DMS153 treated with DMSO at 0.1 percent for 48 hours (cell line): ENCODE data around the gene GLI2.

Source experiments
- DNase-seq: peaks from one replicate; lab custom pipeline; 2025; ENCODE audit not compliant: unreplicated experiment; lab: John Stamatoyannopoulos, UW

Gene GLI2

DNA sequence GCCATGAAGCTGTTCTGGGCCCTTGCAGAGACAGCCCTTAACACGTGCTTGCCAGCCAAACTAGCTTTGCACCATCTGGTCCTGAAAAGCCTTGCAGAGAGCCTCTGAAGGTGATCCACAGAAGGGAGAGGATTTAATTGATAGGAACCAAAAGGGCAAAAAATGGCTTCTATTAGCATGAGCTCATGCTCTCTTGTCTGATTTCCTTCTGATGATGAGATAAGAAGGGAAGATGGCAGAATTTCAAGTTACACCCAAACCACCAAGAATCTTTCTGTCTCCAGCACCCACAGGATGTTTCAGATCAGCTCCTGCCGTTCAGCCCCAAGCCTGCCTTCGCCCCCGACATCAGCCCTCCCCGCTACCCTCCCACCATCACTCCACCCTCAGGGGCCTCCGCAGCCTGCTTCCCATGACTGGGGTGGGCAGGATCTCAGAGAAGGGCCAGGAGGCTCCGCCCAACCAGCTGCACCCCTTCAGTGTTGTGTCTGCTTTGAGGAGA, 23.4 kb upstream of the GLI2 start:
- no peak for DNase-seq

DNA sequence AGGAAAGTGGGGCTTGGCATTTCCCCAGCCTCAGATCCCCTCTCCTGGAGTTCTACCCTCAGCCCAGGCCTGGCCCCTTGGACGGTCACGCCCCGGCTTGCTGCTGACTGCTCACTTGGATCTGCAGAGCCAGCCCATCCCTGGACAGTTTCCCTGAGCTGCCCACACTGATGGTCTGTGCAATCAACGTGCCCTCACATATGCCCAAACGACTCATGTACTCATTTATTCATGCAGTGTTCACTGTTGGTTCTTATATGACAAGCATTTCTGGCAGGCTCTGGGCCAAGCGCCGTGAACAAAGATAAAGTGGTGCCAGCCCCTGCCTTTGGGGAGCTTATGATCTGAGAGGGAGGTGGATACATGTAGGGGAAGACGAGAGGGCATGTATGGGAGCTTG, 20.3 kb upstream of the GLI2 start:
- no peak for DNase-seq

DNA sequence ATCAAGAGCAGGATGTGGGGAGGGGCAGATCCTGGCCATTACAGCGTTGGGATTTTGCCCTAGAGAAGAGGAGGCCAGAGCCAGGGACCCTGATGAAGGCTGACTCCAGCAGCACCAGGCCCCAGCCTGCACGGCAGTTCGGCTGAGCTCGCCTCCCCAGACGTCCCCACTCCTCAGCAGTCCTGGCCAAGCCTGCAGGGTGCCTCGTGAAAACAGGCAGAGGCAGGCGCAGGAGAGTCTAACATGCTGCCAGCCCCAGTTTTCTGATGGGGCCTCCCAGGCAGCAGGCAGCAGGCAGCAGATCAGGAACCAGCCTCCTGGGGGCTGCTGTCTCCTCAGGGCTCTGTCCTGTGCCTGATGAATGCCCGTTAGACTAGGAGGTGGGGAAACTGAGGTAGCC, 19.7 kb upstream of the GLI2 start:
- no peak for DNase-seq

DNA sequence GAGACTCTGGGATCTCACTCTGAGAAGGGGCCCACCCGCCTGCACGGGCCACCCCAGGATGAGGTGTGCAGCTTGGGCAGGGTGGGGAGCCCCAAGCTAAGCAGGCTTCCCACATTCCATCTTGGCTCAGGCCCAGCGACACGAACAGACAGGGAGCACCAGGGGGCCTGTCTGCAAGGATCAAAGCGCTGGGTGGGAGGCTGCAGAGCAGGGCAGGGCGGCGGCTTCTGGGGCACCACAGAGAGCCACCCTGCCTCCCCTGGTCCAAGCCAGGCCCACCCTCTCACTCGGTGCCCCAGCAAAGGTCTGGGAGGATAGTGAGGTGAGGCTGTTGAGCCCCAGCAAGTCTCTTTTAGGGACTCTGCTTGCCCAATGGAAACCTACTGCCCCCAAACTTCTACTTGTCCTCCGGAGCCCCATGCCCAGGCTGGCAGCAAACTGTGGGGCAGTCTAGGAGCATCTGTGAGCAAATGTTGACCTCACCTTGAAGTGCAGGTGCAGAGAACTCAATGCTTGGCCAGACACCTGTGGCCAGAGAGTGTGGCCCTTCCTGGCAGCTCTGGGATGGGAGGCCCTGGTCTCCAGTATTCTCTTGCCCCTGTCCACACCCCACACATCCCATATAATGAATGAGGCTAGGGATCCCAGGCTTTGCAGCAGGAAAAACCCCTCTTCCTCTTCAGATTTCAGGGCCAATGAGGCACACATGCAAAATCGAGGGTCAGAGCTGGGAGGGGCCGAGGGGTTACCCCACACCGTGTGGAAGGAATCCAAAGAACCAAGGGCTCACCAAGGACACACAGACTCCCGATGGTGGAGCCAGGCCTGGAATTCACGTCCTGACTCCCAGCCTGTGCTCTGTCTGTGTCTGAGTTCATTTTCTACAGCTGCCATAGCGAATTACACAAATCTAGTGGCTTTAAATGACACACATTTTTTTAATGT, 18.8 kb upstream of the GLI2 start:
- DNase-seq: no peak

DNA sequence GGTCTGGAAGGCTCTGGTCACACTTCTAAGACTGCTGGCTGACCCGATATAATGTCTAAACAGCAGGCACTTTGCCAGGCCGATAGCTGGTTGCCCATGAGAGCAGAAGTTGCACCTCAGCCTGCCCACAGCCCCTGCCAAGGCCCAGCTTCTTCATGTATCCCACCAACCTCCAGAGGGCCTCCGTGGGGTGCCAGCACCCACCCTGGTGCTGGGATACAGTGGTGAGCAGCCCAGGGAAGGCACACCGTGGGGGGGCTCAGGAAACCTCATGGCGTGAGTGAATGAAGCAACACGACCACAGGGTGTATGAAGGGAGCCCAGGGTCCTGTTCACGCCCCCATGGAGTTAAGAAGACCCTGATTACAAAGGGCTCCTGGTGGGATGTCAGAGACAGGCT, 16.2 kb upstream of the GLI2 start:
- DNase-seq: no peak

DNA sequence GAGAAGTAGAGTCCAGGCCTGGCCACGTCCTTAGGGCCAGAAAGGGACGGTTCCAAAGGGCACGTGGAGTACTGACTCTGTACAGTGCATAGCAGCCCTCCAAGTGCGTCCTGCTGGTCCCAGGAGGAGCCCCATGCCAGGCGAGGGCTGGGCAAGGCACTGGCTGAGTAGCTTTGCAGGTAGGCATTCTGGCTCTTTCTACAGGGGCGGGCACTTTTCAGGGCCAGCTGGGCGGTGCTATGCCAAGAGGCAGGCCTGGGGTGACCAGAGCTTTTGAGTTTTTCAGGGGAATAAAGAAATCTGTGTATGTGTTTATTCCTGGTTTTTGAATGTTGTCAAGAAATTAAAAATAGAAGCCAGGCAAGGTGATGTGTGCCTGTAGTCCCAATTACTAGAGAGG, 15.4 kb upstream of the GLI2 start:
- DNase-seq: no peak

DNA sequence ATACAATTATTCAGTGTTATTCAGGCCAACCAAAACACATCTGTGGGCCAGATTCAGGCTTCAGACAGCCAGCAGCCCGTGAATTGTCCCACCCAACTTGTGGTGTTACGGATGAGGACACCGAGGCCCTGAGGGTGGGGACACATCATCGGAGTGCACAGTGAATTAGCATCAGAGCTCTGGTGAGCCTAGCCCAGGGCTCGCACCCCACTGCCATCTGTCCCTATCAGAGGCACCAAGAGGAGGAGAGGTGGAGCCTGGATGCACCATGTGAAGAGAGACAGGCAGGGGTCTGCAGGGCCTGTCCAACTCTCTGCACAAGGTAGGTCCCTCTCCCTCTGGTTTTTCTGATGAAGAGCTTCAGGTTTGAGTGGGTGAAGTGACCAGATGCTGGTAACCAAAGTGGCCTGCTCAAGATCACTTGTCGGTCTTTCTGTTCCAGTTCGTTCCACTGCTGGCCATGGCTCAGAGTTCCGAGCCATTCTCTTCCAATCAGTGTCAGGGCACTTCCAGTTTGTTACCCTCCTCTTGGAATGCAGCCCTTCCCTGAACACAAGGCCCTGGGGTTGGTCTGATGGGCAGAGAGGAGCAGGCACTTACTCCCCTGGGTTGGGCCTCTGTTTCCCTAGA, 14.8 kb upstream of the GLI2 start:
- DNase-seq: no peak

DNA sequence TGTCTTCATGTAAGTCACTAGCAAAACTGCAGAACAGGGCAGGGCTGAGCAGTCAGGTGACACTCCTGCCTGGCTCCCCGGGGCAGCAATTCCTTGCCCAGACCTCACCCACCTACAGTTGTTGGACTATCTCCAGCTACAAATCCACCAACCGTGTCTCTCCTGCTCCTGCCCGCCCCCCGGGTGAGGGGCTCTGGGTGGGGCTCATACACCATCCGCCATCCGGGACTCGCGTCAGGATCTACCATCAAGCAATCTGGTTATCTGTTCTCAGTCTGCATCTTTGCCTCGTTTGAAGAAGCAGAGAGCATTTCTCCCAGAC, 13.5 kb upstream of the GLI2 start:
- no peak for DNase-seq

DNA sequence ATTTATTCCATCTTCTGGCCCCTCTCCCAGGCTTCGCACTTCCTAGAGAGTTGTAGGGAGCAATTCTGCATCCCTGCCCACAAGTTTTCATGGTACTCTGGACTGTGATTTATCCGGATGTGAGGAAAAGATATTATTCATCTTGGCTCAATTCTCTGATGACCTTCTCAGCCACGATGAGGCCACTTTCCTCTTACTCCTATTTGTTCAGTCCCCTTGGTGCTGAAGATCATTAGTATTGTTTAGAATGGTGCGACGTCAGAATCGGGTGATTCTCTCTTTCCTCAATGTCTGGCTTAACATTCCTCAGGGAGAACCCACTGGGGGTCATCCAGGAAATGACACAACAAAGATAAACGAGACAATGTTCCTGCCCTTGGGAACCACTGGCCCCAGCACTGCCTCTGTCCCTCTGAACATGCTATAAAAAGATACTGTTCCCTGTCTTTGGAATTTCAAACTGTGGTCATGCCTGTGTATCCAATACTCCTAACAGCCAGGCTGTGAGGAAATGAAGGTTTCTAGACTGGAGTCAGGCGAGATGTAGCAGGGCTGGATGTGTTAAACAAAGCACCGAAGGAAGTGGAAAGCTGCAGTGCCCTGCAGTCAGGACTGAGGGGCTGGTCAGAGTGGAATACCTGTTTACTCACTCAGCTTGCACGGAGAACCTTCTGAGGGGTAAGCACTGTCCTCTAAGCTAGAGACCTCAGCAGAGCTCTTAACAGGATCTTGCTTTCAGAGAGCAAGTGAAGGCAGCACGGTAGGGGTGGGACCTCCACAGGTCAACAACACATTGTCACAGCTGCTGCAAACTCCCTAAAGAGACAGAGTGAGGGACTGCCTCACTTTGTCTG, 12.9 kb upstream of the GLI2 start:
- DNase-seq: no peak

DNA sequence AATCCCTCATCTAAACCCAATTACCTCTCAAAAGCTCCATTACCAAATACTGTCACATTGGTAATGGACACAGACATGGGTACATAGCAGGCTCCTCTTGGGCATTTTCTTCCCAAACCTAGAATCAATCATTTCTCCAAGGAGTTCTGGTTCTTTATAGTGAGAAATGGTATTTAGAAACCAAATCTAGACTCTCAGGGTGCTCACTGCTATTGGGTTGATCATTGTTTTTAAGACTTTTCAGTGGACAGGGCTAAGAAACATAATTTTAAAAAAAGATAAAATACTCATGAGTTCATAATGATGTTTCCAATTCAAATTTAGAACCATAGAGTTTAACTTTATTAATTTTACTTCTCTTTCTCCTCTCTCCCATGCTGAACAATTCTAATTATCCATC, 9.4 kb upstream of the GLI2 start:
- no peak for DNase-seq

DNA sequence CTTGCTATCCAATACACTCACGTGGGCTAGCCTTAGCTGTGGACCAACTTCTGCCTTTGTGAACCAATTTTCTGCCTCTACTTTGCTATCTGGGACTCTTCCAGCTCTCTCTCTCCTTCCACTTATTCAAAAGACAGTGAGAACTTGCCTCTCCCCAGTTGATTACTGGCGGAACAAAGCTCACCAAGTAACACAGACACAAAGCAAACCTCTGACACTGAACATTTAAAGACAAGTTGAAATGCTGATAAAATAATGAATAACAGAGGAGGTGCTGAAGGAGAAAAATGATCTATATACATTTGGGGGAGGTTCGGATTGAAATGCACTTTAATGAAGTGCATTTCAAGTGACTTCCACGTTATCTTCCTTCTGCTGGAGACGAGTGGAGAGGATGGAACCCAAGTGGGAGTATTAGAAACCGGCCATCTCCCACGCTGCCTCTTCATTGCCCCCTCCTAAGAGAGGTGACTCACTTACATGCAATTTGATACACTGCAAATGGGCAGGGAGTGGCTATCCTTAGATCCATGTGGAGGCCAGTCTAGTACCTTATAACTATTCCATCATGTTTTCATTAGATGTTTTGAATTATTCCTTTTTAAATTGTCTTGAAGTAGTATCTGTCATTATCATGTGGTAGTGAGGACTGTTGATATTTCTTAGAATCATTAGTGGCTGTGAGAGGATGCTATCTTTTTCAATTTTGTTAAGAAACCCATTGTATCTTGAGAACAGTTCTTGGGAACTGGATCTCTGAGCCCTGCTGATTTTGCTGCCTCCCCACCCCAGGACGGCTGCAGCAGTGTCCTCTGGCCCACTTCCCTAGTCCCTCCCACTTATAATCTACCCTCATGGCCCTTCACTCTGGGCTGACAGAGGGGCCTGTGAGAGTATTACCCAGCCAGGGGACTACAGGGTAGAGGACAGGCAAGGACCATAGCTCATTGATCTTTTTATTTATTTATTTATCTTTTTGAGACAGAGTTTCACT, 6.0 kb upstream of the GLI2 start:
- DNase-seq: no peak

DNA sequence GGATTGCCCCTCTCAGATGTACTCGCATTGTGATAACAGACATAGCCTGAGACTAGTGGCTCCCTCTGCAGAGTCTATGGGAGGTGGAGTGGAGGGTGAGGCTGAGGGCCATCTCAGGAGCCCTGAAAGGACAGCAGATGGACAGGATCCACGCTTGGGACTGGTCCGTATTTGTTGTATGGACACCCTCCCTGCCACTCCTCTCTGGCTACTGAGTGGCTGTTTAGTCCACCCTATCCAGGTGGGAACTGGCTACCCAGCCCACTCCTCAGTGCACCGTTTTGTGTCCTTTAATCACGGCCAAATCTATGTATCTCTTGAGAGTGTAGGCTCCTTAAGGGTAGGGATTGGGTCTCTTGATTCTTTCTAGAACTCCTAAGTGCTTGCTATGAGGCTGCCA, 4.5 kb upstream of the GLI2 start:
- no peak for DNase-seq

DNA sequence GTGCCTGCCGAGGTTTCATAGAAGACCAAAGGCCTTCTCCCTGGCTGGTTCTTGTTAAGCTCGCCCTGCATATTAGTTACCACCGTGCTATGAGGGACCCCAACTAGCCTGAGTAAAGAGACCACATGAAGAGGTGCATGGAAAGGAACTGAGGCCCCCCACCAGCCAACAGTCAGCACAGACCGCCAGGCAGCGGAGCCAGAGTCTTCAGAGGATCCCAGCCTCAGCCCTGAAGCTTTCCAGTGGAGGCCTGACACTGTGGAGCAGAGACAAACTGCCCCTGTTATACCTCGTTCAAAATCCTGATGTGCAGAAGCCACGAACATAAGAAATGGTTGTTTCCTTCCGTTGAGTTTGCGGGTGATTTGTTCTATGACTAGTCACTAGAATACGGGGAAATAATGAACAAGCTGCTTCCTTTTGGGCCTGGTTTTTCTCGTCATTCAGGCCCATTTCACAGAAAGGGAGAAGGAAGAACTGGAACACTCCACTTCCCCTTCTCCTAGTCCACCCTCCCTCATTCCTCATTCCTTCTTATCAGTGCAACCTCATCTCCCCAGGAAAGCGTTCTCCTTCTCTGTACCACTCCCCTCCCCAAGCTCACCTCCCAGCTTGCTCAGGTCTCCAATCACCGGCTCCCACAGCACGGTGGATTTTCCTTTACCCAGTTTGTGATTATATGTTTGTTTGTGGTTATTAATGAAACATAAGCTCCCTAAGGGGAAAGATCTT, 3.0 kb upstream of the GLI2 start:
- no peak for DNase-seq

DNA sequence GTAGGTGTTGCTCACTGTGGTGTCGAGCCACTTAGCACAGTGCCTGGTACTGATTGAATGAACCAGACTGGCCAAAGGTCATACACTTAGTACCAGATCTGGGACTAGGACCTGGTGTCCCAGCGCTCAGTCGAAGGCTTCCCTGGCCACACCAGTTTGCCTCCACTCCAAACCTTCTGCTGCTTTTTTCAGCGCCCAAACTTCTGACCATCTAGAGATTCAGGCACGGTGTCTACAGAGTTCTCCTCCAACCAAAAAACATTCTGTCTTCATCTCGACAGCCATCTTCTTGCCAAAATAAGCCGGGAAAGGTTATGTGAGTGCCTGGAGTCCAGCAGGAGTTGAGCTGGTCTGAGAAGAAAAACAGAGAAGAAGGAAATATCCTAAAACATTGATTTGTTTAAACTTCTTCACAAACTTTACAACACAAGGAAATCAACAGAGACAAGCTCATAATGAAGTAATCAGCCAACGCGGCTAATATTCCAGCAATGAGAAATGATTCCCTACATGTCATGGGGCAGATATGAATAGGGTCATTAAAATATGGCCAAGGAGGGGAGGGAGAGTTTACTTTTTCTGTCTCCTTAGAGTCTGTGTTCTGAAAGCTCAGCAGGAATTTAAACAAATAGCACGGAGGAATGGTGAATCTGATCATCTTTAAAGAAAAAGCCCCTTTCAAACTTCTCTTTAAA, 2.3 kb upstream of the GLI2 start:
- no peak for DNase-seq

DNA sequence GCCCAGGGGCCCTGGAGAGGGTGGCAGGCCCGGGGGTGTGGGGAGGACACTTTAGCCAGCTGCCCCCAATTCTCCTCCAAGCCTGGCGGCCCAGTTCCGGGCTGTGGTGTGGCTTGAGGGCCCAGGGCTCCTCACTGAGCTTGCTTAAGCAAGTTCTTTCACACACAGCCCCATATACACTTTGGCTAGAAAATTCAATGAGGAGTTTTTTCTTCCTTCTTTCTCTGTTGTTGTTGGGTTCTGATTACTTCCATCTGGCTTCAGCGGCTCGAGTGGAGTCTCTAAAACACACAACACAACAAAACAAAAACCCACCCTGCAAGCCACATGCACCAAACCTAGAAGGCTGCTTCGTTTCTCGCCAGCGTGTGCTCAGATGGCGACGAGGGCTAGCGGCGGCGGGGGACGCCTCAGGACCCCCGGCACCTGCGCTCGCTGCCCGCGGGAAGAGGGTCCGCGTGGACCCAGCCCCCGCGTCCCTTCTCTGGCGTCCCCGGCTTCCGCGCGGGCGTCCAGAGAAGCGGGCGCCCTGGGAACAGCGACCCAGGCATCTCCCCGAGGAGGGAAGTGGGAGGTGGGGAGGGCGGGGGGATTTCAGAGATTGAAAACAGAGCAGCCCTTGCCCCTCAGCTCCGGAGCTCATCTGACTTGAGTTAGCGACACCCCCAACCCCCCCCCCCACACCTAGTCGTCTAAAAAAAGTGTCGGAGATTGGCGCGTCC, 577 bp upstream of the GLI2 start:
- DNase-seq: no peak

DNA sequence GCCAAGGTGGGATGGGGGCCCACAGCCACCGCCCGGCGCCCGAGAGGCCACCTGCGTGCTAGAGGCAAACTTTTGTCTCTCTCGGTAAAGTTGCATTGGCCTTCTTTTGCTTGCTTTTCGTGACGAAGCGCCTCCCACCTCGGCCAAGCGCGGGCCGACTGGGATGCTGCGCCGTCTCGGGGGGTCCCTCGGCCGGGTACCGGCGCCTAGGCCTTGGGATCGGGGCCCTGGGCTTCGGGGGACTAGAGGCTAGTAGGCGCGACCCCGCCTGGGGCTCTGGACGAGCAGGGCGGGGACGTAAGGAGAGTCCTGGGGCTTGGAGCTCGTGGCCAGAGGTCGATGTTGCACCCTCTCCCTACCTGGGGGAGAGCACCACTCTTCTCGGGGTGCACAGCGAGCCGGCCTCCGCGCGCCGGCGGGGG, 545 bp downstream of the GLI2 start:
- DNase-seq: no peak

DNA sequence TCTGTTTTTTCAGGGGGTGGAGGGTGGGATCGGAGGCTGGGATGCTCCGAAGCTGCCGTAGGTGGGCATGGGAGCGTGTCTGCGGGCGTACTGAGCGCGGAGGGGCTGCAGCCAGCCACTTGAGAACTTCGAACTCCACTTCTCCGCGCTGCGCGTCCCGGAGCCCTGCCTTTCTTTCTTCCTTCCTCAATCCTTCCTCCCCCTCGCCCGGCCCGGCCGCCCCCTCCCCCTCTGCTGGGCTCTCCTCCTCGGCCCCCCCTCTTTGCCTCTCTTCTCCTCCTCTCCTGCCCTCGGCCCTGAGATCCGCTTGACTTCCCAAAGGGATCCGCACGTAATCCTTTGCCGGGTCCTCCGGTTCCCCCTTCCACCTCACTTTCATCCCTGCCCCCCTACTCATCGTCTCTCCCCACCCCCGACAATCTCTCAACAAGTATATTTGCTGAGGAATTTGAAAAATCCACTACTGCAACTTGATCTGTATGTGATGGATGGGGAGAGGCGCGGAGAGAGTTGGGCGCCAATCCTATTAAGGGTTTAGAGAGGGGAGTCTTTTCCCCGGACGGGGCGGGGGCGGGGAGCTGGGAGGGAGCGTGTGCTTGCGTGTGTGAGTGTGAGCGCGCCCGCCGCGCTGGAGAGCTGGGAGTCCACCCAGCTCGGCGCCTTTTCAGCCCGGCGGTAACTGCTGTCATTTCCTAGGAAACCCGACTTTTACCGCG, 1.1 kb downstream of the GLI2 start:
- DNase-seq: no peak
